ENCODE data around the gene PRDM7. TPM values are rescaled to one million over a fixed set of nuclear protein-coding genes. Genes with fewer than 3 reads are reported as not detected.
A peak's percentile ranks its signal among the peaks of the same experiment; 100 is the strongest.

PRDM7 gene
- polyA plus RNA-seq, 2 of the 4 experiments (the other 2 are of a cell fraction): not detected

- no peak; the same call in 1 of the 2 replicates for TF ChIP-seq RNF2 (IDR thresholded peaks at IDR 0.05; ENCODE audit: borderline replicate concordance, low read depth)
- no peak for TF ChIP-seq ZFP36 (IDR thresholded peaks at IDR 0.05; ENCODE audit: borderline replicate concordance, partially characterized antibody)
- TF ChIP-seq POLR2A (IDR thresholded peaks at IDR 0.05; ENCODE audit: low read length): peak; percentile 70
- TF ChIP-seq NFE2L2 (conservative IDR thresholded peaks at IDR 0.05; ENCODE audit: low read length): no peak
- no peak for TF ChIP-seq ZSCAN20 (CRISPR knock-in tag; IDR thresholded peaks at IDR 0.05)
Observed at GRCh38 chr16:90022209-90023077, 54.7 kb downstream of the PRDM7 start (continued).

GRCh38 chr16:90020838-90021382 lies 56.2 kb downstream of the PRDM7 start:
- FAIRE-seq: no peak

More at GRCh38 chr16:90020838-90021382, 56.2 kb downstream of the PRDM7 start:
- H3K4me3 ChIP-seq: no peak overlapping the region; the same call in 2 of the 3 replicates
- ATAC-seq: no peak
- WGBS (ENCODE audit: missing lambda C conversion rate): 81% methylated on average over 2 of the region's 2 CpGs
- ChIA-PET POLR2A (interaction anchor here (0.9 to 2.5 kb wide), 2 partner anchors 10 to 98 kb away, joined by 3 to 17 read pairs; partner anchors contain the start of gene TUBB3), CTCF (interaction anchor here (0.6 to 4.4 kb wide), 20 partner anchors 8 to 102 kb away, joined by 3 to 24 read pairs (median 5); partner anchors contain the start of gene MC1R)
- TF ChIP-seq SREBF2 (IDR thresholded peaks at IDR 0.05) (no peak), POLR2A (IDR thresholded peaks at IDR 0.05; ENCODE audit: low read length) (no peak), HDAC2 (IDR thresholded peaks at IDR 0.05) (no peak), MAX (IDR thresholded peaks at IDR 0.05) (no peak), HOXB5 (CRISPR knock-in tag; IDR thresholded peaks at IDR 0.05) (no peak), CTCF (IDR thresholded peaks at IDR 0.05) (no peak), E2F6 (IDR thresholded peaks at IDR 0.05; ENCODE audit: borderline replicate concordance, low read depth) (no peak), FOSB (CRISPR knock-in tag; IDR thresholded peaks at IDR 0.05) (no peak), TP53 (CRISPR knock-in tag; IDR thresholded peaks at IDR 0.05) (no peak), JUNB (IDR thresholded peaks at IDR 0.05) (no peak), BCL3 (IDR thresholded peaks at IDR 0.05) (no peak), PHF8 (IDR thresholded peaks at IDR 0.05; ENCODE audit: borderline replicate concordance, low read depth) (no peak)
- peaks cover 34% of the 10 kb centered on the region for H3K4me1 ChIP-seq
- H3K27ac ChIP-seq: peak overlapping the region; percentile 88 to 98; a peak in 5 of 6 replicates
- no peak for DNase-seq (ENCODE audit: low read depth in 1 of 2, low spot score in 1 of 2)
- H3K4me2 ChIP-seq: peak overlapping the region; percentile 87
- no peaks in the 10 kb centered on the region for H3K9me3 ChIP-seq
